Kidney epithelial cell (primary cell): ENCODE data around the gene CHST11. TPM values are rescaled to one million over a fixed set of nuclear protein-coding genes. Genes with fewer than 3 reads are reported as not detected.

Experiments
- DNase-seq: peaks from one replicate; pipeline ENCODE4 v3.0.0-alpha.2; 2010; ENCODE audit warnings: low read depth
- H3K27me3 ChIP-seq: 2 replicates; pipeline ENCODE4 v1.6.0; 2011; ENCODE audit warnings: low read length; ENCODE audit not compliant: control insufficient read depth, insufficient read depth
- H3K36me3 ChIP-seq: 2 replicates; pipeline ENCODE4 v1.5.1; 2011; ENCODE audit warnings: low read length; ENCODE audit not compliant: control insufficient read depth, insufficient read depth
- H3K4me3 ChIP-seq: 2 replicates; pipeline ENCODE4 v1.5.1; 2011; ENCODE audit warnings: low read depth, mild to moderate bottlenecking, control low read depth, low read length
- CTCF ChIP-seq: IDR thresholded peaks from 2 replicates; pipeline ENCODE4 v1.5.1; 2011; ENCODE audit warnings: mild to moderate bottlenecking, moderate library complexity, low read length, control low read depth, inconsistent platforms; ENCODE audit not compliant: insufficient read depth, poor library complexity, severe bottlenecking
- total RNA-seq: library from RNA; depleted of rRNA; stranded (reverse); fragments of >200 nt; gene quantifications from 2 replicates; pipeline ENCODE4 v1.2.3, GENCODE V29; 2015

CHST11 gene
- total RNA-seq, 1 donor from 2014 or later = 32.6 TPM

DNA sequence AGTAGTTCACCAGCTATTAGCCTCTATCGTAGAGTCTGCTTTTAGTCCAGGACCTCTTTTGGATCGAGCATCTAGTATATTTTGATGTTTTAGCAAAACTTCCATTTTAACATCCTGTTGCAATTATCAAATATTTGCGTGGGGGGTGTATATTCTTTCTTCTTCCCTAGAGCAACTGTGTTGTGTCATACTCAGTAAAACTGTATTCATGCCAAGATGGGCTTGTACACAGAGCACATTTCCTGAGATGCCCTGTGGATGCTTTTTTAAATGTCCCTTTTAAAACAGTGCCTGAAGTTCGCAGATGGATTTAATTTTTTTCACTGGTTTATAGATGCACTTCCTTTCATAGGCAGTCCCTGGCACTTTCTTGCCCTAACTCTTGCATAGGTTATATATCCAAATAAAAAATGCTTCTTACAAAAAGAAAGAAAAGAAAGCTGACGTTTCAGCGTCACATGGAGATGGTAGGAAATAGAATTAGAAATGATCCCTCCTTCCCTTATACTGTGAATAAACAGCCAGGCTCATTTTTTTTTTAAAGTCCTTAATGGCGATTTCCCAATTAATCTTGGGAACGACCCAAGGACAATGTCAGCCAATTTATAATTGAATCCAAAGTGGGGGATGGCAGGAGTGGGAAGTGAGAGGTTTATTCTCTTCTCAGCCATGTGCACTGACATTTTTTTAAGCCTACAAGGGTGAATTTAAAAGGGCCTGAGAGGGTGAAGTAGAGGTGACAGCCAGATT, 254.4 kb downstream of the CHST11 start:
- Histone ChIP-seq H3K27me3 (no peaks in the 10 kb centered on the region), H3K4me3 (no peak overlapping the region), H3K36me3 (no peaks in the 10 kb centered on the region)
- TF ChIP-seq CTCF = no peak
- DNase-seq = no peak

- TF ChIP-seq CTCF = no peak
- no peak overlapping the region for H3K4me3 ChIP-seq
- no peaks in the 10 kb centered on the region for H3K36me3 ChIP-seq
- DNase-seq = no peak
- H3K27me3 ChIP-seq = no peaks in the 10 kb centered on the region
These were observed 255.7 kb downstream of the CHST11 start for GRCh38 chr12:104712477-104712876.

DNA sequence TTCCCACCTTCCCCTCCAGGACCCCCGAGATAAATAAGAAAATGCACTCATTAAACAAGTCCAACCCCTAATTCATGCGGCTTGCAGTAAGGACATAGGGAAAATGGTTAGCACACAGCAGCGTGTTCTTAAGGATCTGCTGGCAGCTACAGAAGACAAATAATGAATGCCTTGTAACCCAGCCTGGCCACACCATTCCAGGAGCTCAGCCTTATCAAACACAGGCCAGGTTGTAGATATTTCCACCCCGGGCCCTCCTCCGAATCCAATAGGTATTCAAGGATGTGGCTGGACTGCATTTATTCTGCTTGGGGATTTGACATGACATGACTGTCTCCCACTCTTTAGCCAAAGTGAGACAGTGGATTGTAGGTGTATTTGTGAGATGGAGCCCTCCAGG, 256.2 kb downstream of the CHST11 start:
- no peak overlapping the region for H3K4me3 ChIP-seq
- H3K36me3 ChIP-seq = no peaks in the 10 kb centered on the region
- no peak for DNase-seq
- TF ChIP-seq CTCF = no peak
- no peaks in the 10 kb centered on the region for H3K27me3 ChIP-seq

DNA sequence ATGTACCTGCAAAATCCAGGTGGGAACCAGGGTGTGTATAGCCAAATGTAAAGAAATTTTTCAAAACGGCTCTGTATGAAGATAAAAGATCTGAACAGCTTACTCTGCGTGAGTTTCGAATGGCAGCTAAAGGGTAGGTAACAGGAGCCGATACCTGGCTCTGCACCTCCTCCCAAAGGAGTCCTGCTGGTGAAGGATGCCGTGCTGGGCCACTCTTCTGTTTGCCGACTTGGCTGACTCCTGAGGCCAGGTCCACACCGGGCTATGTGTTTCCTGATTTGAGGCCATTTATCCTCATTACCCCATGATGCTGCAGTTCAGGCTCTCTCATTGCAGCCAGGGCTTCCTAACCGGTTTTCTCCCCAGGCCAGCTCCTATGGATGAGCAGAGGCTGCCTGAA, 256.7 kb downstream of the CHST11 start:
- H3K27me3 ChIP-seq = no peaks in the 10 kb centered on the region
- no peak for DNase-seq
- H3K4me3 ChIP-seq = no peak overlapping the region
- H3K36me3 ChIP-seq = no peaks in the 10 kb centered on the region
- TF ChIP-seq CTCF = no peak

DNA sequence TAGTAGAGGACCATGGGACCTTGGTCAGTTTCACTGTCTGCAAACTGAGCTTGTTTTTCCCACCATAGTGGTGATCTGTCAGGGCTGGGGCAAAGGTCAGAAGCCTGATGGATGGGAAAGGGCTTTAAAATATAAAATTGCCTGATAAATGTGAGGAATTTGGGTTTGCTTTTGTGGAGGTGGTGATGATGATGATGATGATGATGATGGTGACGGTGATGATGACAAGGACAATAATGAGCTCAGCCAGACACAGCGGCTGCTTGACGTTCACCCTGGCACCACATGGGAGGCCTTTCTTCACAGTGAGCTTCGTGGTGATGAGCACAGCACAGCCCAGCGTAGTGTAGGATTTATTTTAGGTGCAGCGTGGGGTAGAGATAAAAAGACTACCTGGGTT, 257.6 kb downstream of the CHST11 start:
- no peak for TF ChIP-seq CTCF
- H3K4me3 ChIP-seq = no peak overlapping the region
- no peak for DNase-seq
- H3K27me3 ChIP-seq = no peaks in the 10 kb centered on the region
- no peaks in the 10 kb centered on the region for H3K36me3 ChIP-seq

GRCh38 chr12:104716172-104716571, 259.4 kb downstream of the CHST11 start:
- Histone ChIP-seq H3K36me3 (no peaks in the 10 kb centered on the region), H3K27me3 (no peaks in the 10 kb centered on the region), H3K4me3 (no peak overlapping the region)
- TF ChIP-seq CTCF = no peak
- DNase-seq = no peak
